ENCODE results near the gene IL15RA. TPM values are rescaled to one million over a fixed set of nuclear protein-coding genes. Genes with fewer than 3 reads are reported as not detected.

The IL15RA gene
- total RNA-seq, 1 donor from 2014 or later: 0.48 TPM

DNA sequence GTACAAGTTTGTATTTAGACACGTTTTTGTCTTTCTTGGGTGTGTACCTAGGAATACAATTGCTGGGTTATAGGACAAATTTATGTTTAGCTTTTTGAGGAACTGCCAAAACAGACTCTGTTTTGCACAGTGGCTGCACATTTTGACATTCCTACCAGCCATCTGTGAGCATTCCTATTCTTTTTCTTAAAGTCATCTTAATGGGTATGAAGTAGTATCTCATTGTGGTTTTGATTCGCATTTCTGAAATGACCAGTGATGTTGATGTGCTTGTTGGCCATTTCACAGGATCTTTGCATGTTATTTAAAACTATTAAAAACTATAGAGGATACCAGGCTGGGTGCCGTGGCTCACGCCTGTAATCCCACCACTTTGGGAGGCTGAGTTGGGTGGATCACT, 32.6 kb upstream of the IL15RA start:
- Mint-ChIP-seq H3K9me3 (ENCODE audit: low read depth) (peaks cover 10% of the 10 kb centered on the region), H3K36me3 (ENCODE audit: insufficient read depth) (peaks cover 2% of the 10 kb centered on the region), H3K27me3 (peaks cover 9% of the 10 kb centered on the region), H3K4me1 (ENCODE audit: low read depth) (no peaks in the 10 kb centered on the region), H3K27ac (no peak overlapping the region), H3K4me3 (ENCODE audit: low read depth) (no peak overlapping the region)
- no peak for DNase-seq (ENCODE audit: low spot score, unreplicated experiment)
- TF ChIP-seq, protein P1, sequence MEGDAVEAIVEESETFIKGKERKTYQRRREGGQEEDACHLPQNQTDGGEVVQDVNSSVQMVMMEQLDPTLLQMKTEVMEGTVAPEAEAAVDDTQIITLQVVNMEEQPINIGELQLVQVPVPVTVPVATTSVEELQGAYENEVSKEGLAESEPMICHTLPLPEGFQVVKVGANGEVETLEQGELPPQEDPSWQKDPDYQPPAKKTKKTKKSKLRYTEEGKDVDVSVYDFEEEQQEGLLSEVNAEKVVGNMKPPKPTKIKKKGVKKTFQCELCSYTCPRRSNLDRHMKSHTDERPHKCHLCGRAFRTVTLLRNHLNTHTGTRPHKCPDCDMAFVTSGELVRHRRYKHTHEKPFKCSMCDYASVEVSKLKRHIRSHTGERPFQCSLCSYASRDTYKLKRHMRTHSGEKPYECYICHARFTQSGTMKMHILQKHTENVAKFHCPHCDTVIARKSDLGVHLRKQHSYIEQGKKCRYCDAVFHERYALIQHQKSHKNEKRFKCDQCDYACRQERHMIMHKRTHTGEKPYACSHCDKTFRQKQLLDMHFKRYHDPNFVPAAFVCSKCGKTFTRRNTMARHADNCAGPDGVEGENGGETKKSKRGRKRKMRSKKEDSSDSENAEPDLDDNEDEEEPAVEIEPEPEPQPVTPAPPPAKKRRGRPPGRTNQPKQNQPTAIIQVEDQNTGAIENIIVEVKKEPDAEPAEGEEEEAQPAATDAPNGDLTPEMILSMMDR (IDR thresholded peaks at IDR 0.05; ENCODE audit: unreplicated experiment): no peak

DNA sequence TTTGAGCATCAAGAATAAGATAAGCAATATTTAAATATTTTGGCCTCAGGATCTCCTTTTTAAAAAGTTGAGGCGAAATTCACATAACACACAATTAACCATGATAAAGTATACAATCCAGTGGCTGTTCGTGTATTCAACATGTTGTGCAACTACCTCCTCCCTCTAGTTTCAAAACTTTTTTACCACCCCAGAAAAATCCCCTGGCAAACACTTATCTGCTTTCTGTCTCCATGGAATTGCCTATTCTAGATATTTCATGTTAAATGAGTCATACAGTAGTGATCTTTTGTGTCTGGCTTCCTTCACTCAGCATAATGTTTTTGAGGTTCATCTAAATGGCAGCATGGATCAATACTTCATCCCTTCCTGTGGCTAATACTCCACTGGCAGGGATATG, 31.8 kb upstream of the IL15RA start:
- Mint-ChIP-seq H3K27ac (no peak overlapping the region), H3K36me3 (ENCODE audit: insufficient read depth) (peaks cover 2% of the 10 kb centered on the region), H3K4me3 (ENCODE audit: low read depth) (no peak overlapping the region), H3K9me3 (ENCODE audit: low read depth) (peaks cover 10% of the 10 kb centered on the region), H3K27me3 (peaks cover 13% of the 10 kb centered on the region), H3K4me1 (ENCODE audit: low read depth) (no peaks in the 10 kb centered on the region)
- TF ChIP-seq, protein P1 (IDR thresholded peaks at IDR 0.05; ENCODE audit: unreplicated experiment): no peak
- DNase-seq (ENCODE audit: low spot score, unreplicated experiment): no peak

DNA sequence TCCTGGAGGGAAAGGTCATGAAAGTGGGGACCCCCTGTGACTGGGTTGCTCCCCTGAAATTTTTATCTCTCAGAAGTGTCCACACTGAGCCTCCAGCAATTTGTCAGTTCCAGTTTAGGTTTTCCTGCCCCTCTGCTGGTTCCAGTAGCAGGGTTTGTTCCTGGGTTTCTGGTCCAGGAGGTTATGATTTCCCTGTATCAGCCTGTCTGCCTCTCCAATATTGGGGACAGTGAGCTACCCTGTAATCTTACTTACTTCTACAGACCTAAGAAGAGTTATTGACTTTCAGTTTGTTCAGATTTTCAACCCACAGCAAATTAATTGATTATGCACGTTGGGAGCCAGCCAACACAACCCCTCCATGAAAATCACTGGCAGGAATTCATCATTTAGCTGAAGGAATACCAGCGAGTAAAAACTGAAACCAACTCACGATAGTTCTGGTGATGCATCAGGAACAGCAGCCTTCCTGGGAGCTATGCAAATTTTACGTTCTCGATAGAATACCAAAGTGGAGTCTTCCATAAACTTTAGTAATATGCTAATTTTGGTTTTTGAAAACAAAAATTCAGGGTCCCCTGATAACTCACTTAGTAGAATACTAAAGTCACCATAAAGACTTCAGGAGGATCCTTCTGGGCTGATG, 31.3 kb upstream of the IL15RA start:
- no peak overlapping the region for H3K4me3 Mint-ChIP-seq (ENCODE audit: low read depth)
- DNase-seq (ENCODE audit: low spot score, unreplicated experiment): no peak
- H3K9me3 Mint-ChIP-seq (ENCODE audit: low read depth): peaks cover 10% of the 10 kb centered on the region

DNA sequence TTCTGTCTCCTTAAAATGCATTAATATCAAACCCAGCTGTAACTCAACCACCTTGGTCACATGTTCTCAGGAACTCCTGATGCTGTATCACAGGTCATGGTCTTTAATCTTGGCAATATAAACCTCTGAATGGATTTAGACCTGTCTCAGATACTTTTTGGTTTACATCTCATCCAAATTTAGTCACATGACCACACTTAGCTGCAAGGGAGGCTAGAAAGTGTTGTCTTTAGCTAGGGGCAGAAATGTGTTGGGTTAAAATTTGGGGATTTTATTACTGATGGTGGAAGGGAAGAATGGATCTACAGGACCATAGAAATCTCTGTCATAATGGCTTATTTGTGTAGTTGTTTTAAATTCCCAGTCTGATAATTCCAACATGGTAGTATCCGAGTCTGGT, 29.6 kb upstream of the IL15RA start:
- peaks cover 2% of the 10 kb centered on the region for H3K36me3 Mint-ChIP-seq (ENCODE audit: insufficient read depth)
- peaks cover 10% of the 10 kb centered on the region for H3K9me3 Mint-ChIP-seq (ENCODE audit: low read depth)
- peaks cover 19% of the 10 kb centered on the region for H3K27me3 Mint-ChIP-seq
- H3K4me1 Mint-ChIP-seq (ENCODE audit: low read depth): no peaks in the 10 kb centered on the region
- no peak overlapping the region for H3K27ac Mint-ChIP-seq
- no peak for DNase-seq (ENCODE audit: low spot score, unreplicated experiment)
- no peak overlapping the region for H3K4me3 Mint-ChIP-seq (ENCODE audit: low read depth)
- TF ChIP-seq, protein P1 (IDR thresholded peaks at IDR 0.05; ENCODE audit: unreplicated experiment): no peak

More for the DNA sequence above, 31.3 kb upstream of the IL15RA start:
- TF ChIP-seq, protein P1 (IDR thresholded peaks at IDR 0.05; ENCODE audit: unreplicated experiment): no peak
- H3K27me3 Mint-ChIP-seq: peaks cover 13% of the 10 kb centered on the region
- H3K27ac Mint-ChIP-seq: no peak overlapping the region
- peaks cover 2% of the 10 kb centered on the region for H3K36me3 Mint-ChIP-seq (ENCODE audit: insufficient read depth)
- no peaks in the 10 kb centered on the region for H3K4me1 Mint-ChIP-seq (ENCODE audit: low read depth)

DNA sequence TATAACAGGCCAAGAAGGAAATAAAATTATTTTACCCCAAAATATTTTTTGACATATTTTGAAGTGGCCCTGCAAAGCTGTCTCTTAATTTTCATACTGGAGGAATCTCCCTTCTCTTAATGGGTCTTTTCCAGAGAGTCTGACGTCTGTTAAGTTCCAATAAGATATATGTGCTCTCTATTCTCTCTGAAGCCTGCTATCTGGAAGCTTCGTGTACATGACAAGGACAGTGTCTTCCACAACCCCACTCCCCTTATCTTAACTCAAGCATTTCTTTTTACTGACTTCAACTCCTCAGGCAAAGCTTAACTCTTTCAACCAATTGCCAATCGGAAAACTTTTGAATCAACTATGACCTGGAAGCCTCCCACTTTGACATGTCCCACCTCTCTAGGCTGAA, 29.2 kb upstream of the IL15RA start:
- H3K9me3 Mint-ChIP-seq (ENCODE audit: low read depth): peaks cover 10% of the 10 kb centered on the region
- H3K27me3 Mint-ChIP-seq: peaks cover 19% of the 10 kb centered on the region
- H3K4me3 Mint-ChIP-seq (ENCODE audit: low read depth): no peak overlapping the region

More for the DNA sequence above, 29.2 kb upstream of the IL15RA start:
- no peak for DNase-seq (ENCODE audit: low spot score, unreplicated experiment)
- Mint-ChIP-seq H3K36me3 (ENCODE audit: insufficient read depth) (peaks cover 2% of the 10 kb centered on the region), H3K4me1 (ENCODE audit: low read depth) (no peaks in the 10 kb centered on the region), H3K27ac (no peak overlapping the region)
- TF ChIP-seq, protein P1 (IDR thresholded peaks at IDR 0.05; ENCODE audit: unreplicated experiment): no peak
